Measurements from ENCODE around the gene PSG4. TPM values are rescaled to one million over a fixed set of nuclear protein-coding genes. Genes with fewer than 3 reads are reported as not detected.
"Not testable (repeated sequence)": the region's sequence is repeated elsewhere in the genome, so short reads cannot be mapped to it uniquely, and the experiment has no call there.

Gene PSG4
- total and polyA plus RNA-seq, 8 donors = 0.12 to 3.0 (median 0.36) TPM; not detected in 2

DNA sequence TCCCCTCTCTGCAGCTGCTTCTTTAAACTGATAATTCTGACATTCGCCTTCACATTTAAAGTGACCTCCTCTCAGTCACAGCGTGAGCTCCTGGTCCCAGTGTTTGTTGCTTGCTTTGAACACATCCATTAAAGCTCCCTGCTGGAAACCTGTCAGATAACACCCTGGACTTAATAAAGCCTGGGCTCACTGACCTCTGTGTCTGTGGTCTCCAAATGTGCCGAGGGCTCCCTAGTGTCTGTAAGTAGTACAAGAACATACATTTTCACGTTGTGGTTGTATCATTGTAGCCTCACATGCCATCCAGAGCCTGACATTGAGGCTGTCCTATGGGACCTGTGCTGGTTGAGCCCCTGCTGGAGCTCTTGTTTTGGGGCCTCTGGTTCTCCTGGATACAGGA lies 2.6 kb upstream of the PSG4 start:
- Histone ChIP-seq H3K9me3 (no peaks in the 10 kb centered on the region), H3K4me1 (no peaks in the 10 kb centered on the region), H3K4me3 (no peak overlapping the region), H3K27ac (no peak overlapping the region), H3K36me3 (no peaks in the 10 kb centered on the region), H3K27me3 (no peaks in the 10 kb centered on the region)
- DNase-seq (no peak), ATAC-seq (no peak), FAIRE-seq (no peak)
- TF ChIP-seq, protein P1, sequence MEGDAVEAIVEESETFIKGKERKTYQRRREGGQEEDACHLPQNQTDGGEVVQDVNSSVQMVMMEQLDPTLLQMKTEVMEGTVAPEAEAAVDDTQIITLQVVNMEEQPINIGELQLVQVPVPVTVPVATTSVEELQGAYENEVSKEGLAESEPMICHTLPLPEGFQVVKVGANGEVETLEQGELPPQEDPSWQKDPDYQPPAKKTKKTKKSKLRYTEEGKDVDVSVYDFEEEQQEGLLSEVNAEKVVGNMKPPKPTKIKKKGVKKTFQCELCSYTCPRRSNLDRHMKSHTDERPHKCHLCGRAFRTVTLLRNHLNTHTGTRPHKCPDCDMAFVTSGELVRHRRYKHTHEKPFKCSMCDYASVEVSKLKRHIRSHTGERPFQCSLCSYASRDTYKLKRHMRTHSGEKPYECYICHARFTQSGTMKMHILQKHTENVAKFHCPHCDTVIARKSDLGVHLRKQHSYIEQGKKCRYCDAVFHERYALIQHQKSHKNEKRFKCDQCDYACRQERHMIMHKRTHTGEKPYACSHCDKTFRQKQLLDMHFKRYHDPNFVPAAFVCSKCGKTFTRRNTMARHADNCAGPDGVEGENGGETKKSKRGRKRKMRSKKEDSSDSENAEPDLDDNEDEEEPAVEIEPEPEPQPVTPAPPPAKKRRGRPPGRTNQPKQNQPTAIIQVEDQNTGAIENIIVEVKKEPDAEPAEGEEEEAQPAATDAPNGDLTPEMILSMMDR (IDR thresholded peaks at IDR 0.05) = no peak
- intact Hi-C loops (cut with DNase I) = no loop called here
- WGBS, 2 donors = 29 to 34% methylated on average over 4 of the region's 4 CpGs

DNA sequence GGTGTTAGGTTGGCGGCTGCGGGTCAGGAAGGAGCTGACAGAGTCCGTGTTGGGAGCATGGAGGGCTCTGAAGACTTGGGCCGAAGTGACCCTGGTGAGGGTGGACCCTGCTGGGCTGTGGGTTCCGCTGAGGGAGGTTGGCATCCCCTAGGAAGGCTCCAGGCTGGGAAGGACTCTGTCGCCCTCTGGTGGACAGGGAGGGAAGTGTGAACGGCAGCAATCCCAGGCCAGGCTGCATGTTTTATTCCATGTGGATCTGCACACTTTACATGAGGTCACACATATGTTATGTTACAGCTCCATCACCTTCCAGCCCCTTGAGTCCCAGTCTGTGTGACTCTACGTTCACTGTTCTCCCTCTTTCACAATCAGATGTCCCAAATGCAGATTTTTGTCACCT lies 1.7 kb upstream of the PSG4 start:
- H3K27ac ChIP-seq; intact Hi-C loops (cut with DNase I); H3K36me3 ChIP-seq; H3K4me3 ChIP-seq; H3K27me3 ChIP-seq; H3K4me1 ChIP-seq; H3K9me3 ChIP-seq; ATAC-seq; FAIRE-seq: not testable (repeated sequence)
- TF ChIP-seq, protein P1 (IDR thresholded peaks at IDR 0.05) = peak in 1 of 4 donors; percentile 25
- peak in 1 of 6 donors; percentile 51 for DNase-seq
- 32 to 46% methylated on average over 6 to 8 of the region's 8 CpGs for WGBS, 2 donors

DNA sequence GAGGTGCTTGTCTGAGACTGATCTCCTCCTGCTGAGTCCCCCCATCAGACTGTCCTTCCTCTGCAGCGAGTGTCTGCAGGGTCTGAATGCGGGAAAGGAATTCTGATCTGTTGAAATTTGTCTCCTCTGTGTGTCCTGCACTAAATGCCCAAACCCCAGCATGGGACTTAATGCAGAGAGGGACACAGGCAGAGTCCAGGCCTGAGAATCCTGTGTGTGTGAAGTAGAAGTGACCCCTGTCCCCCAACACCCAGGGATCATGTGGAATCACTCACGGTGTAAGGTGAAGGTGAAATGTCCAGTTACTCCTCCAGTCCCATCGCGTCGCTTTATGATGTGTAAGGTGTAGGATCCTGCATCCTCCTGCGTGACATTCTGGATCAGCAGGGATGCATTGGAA lies 1.8 kb downstream of the PSG4 start:
- FAIRE-seq; H3K36me3 ChIP-seq; H3K4me3 ChIP-seq; H3K4me1 ChIP-seq; H3K27me3 ChIP-seq; intact Hi-C loops (cut with DNase I); DNase-seq; ATAC-seq; H3K27ac ChIP-seq; H3K9me3 ChIP-seq: not testable (repeated sequence)
- 77 to 87% methylated on average over 7 of the region's 7 CpGs for WGBS, 2 donors

DNA sequence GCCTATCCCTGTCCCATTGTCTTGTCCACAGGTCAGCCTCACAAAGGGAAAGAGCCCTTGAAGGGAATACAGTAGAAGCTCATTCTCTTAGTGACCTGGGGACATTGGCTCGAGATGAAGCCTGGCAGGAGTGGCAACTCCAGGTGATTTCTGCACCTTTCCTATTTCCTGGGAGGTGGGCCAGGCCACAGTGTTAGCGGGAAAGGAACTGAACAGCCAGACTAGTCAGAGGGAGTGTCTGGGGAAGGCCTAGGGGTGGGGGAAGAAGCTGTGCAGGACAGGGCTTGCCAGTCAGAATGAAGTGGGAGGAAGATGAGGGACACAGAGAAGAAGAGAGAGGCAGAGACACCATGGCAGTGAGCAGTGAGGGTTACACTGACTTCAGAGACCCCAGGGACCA lies 3.5 kb downstream of the PSG4 start:
- ATAC-seq; H3K4me3 ChIP-seq; DNase-seq; FAIRE-seq; H3K4me1 ChIP-seq; intact Hi-C loops (cut with DNase I); H3K27me3 ChIP-seq; H3K9me3 ChIP-seq; H3K36me3 ChIP-seq: not testable (repeated sequence)
- 38 to 60% methylated on average over 2 of the region's 2 CpGs for WGBS, 2 donors
- peak overlapping the region in 1 of 4 donors; percentile 30 for H3K27ac ChIP-seq

DNA sequence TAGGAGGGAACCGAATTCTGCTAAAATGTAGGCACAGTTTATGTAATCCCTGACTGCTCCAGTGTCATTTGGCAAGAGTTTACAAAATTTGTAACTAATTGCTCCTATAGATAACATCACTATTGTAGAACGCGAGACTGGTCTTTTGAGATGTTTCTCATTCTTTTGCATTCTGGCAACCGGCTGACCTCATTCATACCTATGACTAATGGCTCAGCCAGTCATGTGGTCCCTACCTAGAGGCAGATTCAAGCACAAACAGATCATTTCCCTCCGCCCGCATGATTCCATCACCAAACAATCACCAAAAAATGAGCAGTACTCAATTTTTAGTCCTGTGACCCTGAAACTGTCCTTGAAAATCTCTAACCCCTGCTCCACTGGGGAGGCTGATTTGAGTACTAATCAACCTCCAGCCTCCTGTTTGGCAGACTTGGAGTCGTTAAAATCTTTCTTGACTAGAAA lies 4.1 kb downstream of the PSG4 start:
- H3K27ac ChIP-seq = peak overlapping the region in 1 of 4 donors; percentile 30
- DNase-seq; H3K4me1 ChIP-seq; FAIRE-seq; intact Hi-C loops (cut with DNase I); H3K9me3 ChIP-seq; H3K4me3 ChIP-seq; H3K36me3 ChIP-seq; H3K27me3 ChIP-seq: not testable (repeated sequence)
- WGBS, 2 donors = 36% methylated on average over 7 of the region's 7 CpGs
- peak in 1 of 4 donors; percentile 36 for ATAC-seq

DNA sequence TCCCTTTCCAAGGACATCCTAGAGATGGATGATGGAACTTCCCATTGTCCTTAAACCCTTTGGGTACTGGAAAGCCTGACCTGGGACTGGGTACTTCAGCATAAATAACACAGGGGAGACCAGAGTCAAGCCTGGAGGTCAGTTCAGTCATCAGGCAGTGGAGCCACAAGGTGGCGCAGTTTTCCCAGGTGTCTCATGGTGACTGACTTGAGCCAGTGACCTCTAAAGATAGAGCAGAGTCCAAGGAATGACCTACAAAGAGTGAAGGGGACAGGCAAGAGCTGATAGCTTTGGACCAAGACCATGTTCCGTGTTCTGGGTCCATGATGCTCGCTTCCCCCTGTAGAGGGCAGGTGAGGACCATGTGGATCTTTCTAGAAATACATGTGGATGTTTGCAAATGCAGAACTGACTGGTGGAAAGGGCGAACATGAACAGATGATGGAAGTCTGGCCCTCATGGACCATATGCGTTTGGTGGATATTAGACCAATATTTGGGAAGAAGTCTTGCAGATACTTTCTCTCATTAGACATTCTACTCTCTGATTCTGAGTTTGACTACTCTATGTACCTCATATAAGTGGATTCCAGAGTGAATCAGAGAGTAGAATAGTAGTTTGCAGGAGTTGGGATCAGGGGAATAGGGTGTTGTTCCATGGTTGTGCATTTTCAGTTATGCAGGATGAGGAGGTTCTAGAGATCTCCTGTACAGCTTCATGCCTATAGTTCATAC lies 6.6 kb downstream of the PSG4 start:
- H3K4me3 ChIP-seq; H3K4me1 ChIP-seq; H3K36me3 ChIP-seq; intact Hi-C loops (cut with DNase I); H3K27me3 ChIP-seq; DNase-seq; FAIRE-seq; ATAC-seq; H3K27ac ChIP-seq; H3K9me3 ChIP-seq: not testable (repeated sequence)
- 36 to 51% methylated on average over 5 of the region's 5 CpGs for WGBS, 2 donors

DNA sequence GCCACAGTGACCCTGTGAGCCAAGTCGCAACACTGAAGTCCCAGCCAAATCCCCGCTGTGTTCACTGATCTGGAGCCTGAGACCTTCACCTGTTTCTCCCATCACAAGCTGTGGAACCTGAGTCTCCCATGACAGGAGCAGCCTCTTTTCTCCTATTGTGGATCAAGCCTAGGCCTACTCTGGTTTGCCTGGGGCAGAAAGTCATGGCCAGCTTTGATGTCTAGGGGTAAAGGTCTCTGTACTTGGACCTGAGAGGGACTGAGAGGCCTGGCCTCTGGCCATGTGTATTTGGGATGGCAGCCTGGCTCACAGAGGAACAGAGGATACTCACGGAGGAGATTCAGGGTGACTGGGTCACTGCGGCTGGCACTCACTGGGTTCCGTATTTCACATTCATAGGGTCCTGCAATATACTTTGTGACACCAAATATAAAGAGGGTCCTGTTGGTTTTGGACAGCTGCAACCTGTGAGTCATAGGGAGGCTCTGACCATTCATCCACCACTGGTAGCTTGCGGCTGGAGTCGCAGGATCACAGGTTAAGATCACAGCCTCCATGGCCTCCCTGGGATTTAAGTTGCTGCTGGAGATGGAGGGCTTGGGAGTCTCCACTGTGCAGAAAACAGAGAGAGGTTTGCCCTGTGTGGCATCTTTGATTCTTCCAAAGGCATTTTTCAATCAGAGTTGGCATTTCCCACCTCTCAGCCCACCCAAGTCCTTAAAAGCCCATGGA lies 7.6 kb downstream of the PSG4 start:
- ATAC-seq; DNase-seq; H3K27me3 ChIP-seq; H3K4me1 ChIP-seq; H3K9me3 ChIP-seq; FAIRE-seq; H3K36me3 ChIP-seq; H3K27ac ChIP-seq; intact Hi-C loops (cut with DNase I); H3K4me3 ChIP-seq: not testable (repeated sequence)
- WGBS, 2 donors = 67 to 83% methylated on average over 4 of the region's 7 CpGs

DNA sequence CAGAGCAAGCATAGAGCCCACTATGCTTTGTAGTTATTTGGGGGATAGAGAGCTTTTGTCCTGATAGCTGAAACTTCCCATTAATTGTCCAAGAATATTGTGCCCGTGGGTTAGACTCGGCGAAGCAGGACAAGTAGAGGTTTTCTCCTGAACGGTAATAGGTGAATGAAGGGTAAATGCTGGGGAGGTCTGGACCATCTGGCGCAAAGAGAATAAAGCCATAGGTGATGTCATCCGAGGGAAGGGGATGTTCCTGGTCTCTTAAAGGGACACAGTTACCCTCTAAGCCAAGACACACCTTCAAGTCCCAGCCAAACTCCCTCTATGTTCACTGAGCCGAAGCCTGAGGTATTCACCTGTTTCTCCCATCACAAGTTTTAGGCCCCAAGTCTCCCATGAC lies 11.0 kb downstream of the PSG4 start:
- H3K36me3 ChIP-seq; ATAC-seq; intact Hi-C loops (cut with DNase I); H3K4me1 ChIP-seq; FAIRE-seq; H3K4me3 ChIP-seq; H3K27me3 ChIP-seq; H3K9me3 ChIP-seq; DNase-seq; H3K27ac ChIP-seq: not testable (repeated sequence)
- 65 to 71% methylated on average over 7 of the region's 7 CpGs for WGBS, 2 donors

DNA sequence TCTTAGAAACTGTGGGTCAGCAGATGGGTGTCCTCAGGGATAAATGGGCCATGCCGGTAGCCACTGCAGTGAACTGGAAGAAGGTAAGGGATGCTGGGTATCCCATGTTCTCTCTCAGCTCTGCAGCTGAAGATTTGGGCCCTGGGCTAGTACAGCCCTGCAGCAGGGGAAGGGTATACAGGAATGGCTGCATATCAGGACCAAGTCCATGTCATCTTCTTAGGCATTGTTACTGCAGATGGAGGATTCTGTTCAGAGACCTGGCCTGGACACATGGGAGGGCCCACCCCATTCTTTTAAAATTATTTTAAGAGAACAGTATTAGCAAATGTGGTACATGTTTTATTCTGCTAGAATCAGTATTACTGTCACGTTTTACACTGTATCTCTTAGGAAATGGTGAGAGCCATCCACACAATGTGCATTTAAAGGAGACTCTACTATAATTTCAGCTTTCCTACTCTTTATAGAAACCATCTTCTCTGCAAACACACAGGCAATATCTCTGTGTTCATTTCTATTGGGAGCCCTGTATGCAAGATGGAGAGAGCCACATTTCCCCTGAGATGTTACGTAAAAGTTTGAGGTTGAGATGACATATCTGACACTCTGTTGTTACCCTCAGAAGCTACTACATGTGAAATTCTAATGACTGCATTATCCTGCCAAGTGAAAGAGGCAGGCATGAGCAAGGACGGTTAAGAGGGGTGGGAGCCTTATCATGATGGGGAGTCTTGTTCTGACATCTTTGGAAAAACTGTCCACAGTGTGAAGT lies 12.9 kb downstream of the PSG4 start:
- WGBS, 2 donors = 43 to 58% methylated on average over 4 of the region's 4 CpGs
- H3K4me1 ChIP-seq; FAIRE-seq; H3K36me3 ChIP-seq; H3K27ac ChIP-seq; intact Hi-C loops (cut with DNase I); DNase-seq; H3K27me3 ChIP-seq; H3K9me3 ChIP-seq; H3K4me3 ChIP-seq; ATAC-seq: not testable (repeated sequence)

DNA sequence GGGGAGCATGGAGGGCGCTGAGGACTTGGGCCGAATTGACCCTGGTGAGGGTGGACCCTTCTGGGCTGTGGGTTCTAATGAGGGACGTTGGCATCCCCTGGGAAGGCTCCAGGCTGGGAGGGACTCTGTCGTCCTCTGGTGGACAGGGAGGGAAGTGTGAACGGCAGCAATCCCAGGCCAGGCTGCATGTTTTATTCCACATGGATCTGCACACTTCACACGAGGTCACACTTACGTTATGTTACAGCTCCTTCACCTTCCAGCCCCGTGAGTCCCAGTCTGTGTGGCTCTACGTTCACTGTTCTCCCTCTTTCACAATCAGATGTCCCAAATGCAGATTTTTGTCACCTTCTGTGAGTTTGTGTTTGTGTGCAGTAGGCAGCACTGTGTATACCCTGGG lies 17.3 kb downstream of the PSG4 start:
- H3K27me3 ChIP-seq; FAIRE-seq; intact Hi-C loops (cut with DNase I); DNase-seq; H3K4me1 ChIP-seq; ATAC-seq; H3K9me3 ChIP-seq; H3K4me3 ChIP-seq; H3K36me3 ChIP-seq; H3K27ac ChIP-seq: not testable (repeated sequence)
- WGBS, 2 donors = 43 to 44% methylated on average over 8 to 9 of the region's 9 CpGs

All from pancreas (tissue), 10 donors.